HL-60 (cell line): ENCODE measurements around the gene ZNF766.

ENCODE experiments used
- CTCF ChIP-seq: IDR thresholded peaks from one replicate; pipeline ENCODE4 v1.5.1; 2011; ENCODE audit warnings: low read length, control low read depth, inconsistent platforms; ENCODE audit not compliant: insufficient read depth
- GABPA ChIP-seq: IDR thresholded peaks from 2 replicates; pipeline ENCODE4 v1.6.1; 2012; ENCODE audit warnings: low read depth
- POLR2AphosphoS5 ChIP-seq: IDR thresholded peaks from 2 replicates; pipeline ENCODE4 v1.6.1; 2012; ENCODE audit warnings: low read depth

- TF ChIP-seq POLR2AphosphoS5 (no peak), CTCF (no peak), GABPA (no peak)
These were observed 66.4 kb downstream of the ZNF766 start for GRCh38 chr19:52335768-52336116.
